ENCODE measurements around the gene RPL37A. TPM values are rescaled to one million over a fixed set of nuclear protein-coding genes. Genes with fewer than 3 reads are reported as not detected.

Gene RPL37A
- total RNA-seq: 596 and 1,143 TPM in 2 replicates

DNA sequence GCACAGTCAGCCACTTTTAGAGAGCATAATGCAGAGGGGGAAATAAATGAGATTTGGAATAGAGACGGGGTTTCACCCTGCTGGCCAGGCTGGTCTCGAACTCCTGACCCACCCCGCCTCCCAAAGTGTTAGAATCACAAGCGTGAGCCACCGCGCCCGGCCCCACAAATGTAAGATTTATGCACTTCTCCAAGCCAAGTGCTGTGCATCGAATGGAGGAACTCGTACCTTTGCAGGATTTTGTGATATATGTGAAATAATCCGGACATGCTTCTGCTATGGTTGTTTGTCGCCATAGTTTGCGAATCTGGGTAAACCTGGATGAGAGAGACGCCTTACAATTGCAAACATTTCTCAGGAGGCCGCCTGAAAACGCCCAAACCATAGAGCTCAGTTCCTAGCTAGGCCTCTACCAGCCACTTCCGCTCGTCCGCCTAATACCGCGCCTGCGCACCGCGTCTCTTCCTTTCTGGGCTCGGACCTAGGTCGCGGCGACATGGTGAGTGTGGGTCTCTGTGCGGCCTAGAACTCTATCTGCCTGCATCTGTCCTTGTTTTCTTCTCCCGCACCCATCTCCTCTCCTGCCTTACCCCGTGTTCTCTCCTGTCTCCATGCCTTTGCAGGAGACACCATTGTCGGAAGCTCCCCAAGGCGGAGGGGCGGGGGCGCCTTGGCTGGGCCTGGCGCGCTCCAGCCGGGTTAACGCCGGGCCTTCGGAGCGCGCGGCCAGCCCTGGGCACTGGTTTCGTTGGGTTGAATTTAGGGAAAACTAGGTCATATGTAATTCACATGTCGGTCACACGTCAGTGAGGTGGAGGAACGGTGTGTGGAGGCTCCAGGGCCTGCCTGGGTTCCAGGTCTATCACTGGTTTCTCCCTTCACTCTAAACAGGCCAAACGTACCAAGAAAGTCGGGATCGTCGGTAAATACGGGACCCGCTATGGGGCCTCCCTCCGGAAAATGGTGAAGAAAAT lies at the start of gene RPL37A:
Gene RPL37A (plus strand): TSS at position 466 of the 974 bp plus-strand sequence. CDS start 31 bp downstream, at position 497.

Other genes with a start within 250 kb of the RPL37A start
- gene MARCHF4, start 126.4 kb upstream of the RPL37A start, total RNA-seq: 1.1 and 8.7 TPM in 2 replicates
- 21.2 and 26.5 TPM in 2 replicates for gene SMARCAL1, start 86.4 kb upstream of the RPL37A start, total RNA-seq
- 16.2 and 35.0 TPM in 2 replicates for gene IGFBP2, start 134.6 kb downstream of the RPL37A start, total RNA-seq
- 541 and 638 TPM in 2 replicates for gene IGFBP5, start 196.7 kb downstream of the RPL37A start, total RNA-seq

All from placental pericyte (primary cell).